Parathyroid adenoma (tissue), 2 donors: ENCODE data around the gene UHRF1.
"Not testable (repeated sequence)": the region's sequence is repeated elsewhere in the genome, so short reads cannot be mapped to it uniquely, and the experiment has no call there.

Experiments
- H2AFZ ChIP-seq: fragments of 300-600 bp; sonication (generic); one replicate; pipeline ENCODE4 v1.7.0; 2017; ENCODE audit warnings: antibody characterized with exemption, mild to moderate bottlenecking
- H3K27ac ChIP-seq: fragments of 300-600 bp; sonication (generic); one replicate; pipeline ENCODE4 v1.7.0; 2017
- H3K27me3 ChIP-seq: fragments of 300-600 bp; sonication (generic); one replicate; pipeline ENCODE4 v1.7.0; 2017; ENCODE audit warnings: low read length; ENCODE audit not compliant: control insufficient read depth, insufficient read depth
- H3K36me3 ChIP-seq: fragments of 300-600 bp; sonication (generic); one replicate; pipeline ENCODE4 v1.7.0; 2017; ENCODE audit warnings: low read length; ENCODE audit not compliant: control insufficient read depth, insufficient read depth
- H3K4me1 ChIP-seq: fragments of 300-600 bp; sonication (generic); one replicate; pipeline ENCODE4 v1.7.0; 2017; ENCODE audit warnings: control low read depth
- H3K4me2 ChIP-seq: fragments of 300-600 bp; sonication (generic); one replicate; pipeline ENCODE4 v1.7.0; 2017; ENCODE audit warnings: low read length
- H3K4me3 ChIP-seq: fragments of 300-600 bp; sonication (generic); one replicate; pipeline ENCODE4 v1.7.0; 2017; ENCODE audit warnings: low read depth, low read length
- H3K79me2 ChIP-seq: fragments of 300-600 bp; sonication (generic); one replicate; pipeline ENCODE4 v1.7.0; 2017; ENCODE audit warnings: control low read depth
- H3K9ac ChIP-seq: fragments of 300-600 bp; sonication (generic); one replicate; pipeline ENCODE4 v1.7.0; 2017; ENCODE audit warnings: mild to moderate bottlenecking
- H3K9me3 ChIP-seq: fragments of 300-600 bp; sonication (generic); one replicate; pipeline ENCODE4 v1.7.0; 2017; ENCODE audit warnings: low read length; ENCODE audit not compliant: control insufficient read depth
- TF ChIP-seq, protein P1 (sequence below): fragments of 300-600 bp; sonication (generic); IDR thresholded peaks from one replicate; pipeline ENCODE4 v1.7.0; 2017; ENCODE audit warnings: antibody characterized with exemption, mild to moderate bottlenecking
- donor health status: primary hyperparathyroidism.

The UHRF1 gene

DNA sequence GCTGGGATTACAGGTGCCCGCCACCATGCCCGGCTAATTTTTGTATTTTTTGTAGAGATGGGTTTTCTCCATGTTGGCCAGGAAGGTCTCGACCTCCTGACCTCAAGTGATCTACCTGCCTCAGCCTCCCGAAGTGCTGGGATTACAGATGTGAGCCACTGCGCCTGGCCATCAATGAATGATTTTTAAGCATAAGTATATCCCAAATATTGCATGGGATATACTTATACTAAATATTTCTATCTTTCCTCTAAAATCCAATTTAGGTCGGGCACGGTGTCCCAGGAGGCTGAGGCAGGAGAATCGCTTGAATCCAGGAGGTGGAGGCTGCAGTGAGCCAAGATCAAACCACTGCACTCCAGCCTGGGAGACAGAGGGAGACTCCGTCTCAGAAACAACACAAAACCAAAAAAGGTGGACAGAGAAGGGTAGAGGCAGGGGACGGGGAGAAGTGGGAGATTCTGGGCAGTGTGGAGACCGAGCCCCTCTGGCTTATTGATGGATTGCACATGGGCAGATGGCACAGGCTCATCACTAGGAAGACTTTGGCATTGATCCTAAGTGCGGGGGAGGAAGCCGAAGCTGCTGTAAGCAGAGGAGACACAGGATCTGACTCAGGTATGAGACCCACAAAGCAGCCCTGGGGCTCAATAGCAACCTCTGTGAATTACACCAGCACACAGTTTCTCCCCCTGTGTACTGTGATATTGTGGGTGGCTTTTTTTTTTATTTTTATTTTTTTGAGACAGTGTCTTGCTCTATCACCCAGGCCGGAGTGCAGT lies 20.1 kb upstream of the UHRF1 start:
- H3K4me1 ChIP-seq: no peaks in the 10 kb centered on the region
- H3K36me3 ChIP-seq: no peaks in the 10 kb centered on the region
- H3K79me2 ChIP-seq: no peaks in the 10 kb centered on the region
- H3K9me3 ChIP-seq: no peaks in the 10 kb centered on the region
- H3K4me2 ChIP-seq: no peak overlapping the region
- no peak overlapping the region for H3K4me3 ChIP-seq
- no peak overlapping the region for H3K9ac ChIP-seq
- H3K27ac ChIP-seq: no peak overlapping the region
- TF ChIP-seq, protein P1, sequence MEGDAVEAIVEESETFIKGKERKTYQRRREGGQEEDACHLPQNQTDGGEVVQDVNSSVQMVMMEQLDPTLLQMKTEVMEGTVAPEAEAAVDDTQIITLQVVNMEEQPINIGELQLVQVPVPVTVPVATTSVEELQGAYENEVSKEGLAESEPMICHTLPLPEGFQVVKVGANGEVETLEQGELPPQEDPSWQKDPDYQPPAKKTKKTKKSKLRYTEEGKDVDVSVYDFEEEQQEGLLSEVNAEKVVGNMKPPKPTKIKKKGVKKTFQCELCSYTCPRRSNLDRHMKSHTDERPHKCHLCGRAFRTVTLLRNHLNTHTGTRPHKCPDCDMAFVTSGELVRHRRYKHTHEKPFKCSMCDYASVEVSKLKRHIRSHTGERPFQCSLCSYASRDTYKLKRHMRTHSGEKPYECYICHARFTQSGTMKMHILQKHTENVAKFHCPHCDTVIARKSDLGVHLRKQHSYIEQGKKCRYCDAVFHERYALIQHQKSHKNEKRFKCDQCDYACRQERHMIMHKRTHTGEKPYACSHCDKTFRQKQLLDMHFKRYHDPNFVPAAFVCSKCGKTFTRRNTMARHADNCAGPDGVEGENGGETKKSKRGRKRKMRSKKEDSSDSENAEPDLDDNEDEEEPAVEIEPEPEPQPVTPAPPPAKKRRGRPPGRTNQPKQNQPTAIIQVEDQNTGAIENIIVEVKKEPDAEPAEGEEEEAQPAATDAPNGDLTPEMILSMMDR: no peak
- no peak overlapping the region for H2AFZ ChIP-seq
- H3K27me3 ChIP-seq: no peaks in the 10 kb centered on the region

DNA sequence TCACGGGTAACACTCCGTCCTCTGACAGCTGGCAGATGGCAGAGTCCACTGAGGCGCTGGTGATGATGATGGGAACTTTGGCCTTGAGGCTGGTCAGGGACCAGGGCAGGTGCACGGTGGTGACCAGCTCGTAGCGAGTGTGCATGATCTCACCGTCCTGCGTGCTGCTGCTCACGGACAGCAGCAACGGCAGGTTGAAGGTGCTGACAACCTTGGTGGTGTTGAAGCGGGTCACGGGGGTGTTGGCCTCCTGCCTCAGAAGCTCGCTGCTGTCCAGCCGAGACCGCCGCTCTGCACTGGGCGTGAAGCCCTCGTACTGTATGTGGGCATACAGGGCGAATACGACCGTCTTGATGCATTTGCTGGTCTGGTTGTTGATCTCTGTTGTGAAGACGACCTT lies 18.2 kb upstream of the UHRF1 start:
- no peaks in the 10 kb centered on the region for H3K4me1 ChIP-seq
- H2AFZ ChIP-seq: no peak overlapping the region
- H3K4me2 ChIP-seq: no peak overlapping the region
- TF ChIP-seq, protein P1: no peak
- H3K27me3 ChIP-seq: no peaks in the 10 kb centered on the region
- no peaks in the 10 kb centered on the region for H3K36me3 ChIP-seq
- H3K4me3 ChIP-seq: no peak overlapping the region
- H3K9me3 ChIP-seq: no peaks in the 10 kb centered on the region
- no peak overlapping the region for H3K27ac ChIP-seq
- H3K79me2 ChIP-seq: no peaks in the 10 kb centered on the region
- H3K9ac ChIP-seq: no peak overlapping the region

DNA sequence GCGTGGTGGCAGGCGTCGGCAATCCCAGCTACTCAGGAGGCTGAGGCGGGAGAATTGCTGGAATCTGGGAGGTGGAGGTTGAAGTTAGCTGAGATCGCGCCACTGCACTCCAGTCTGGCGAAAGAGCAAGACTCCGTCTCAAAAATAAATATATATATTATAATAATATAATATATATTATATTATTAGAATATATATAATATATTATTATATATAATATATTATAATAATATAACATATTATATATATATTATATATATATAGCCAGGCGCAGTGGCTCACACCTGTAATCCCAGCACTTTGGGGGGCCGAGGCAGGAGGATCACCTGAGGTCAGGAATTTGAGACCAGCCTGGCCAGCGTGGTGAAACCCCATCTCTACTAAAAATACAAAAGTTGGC lies 16.3 kb upstream of the UHRF1 start:
- not testable (repeated sequence) for H3K36me3 ChIP-seq, H3K4me1 ChIP-seq, H3K9me3 ChIP-seq, H3K4me2 ChIP-seq, H2AFZ ChIP-seq, H3K79me2 ChIP-seq, H3K27me3 ChIP-seq, H3K27ac ChIP-seq, H3K4me3 ChIP-seq, H3K9ac ChIP-seq

DNA sequence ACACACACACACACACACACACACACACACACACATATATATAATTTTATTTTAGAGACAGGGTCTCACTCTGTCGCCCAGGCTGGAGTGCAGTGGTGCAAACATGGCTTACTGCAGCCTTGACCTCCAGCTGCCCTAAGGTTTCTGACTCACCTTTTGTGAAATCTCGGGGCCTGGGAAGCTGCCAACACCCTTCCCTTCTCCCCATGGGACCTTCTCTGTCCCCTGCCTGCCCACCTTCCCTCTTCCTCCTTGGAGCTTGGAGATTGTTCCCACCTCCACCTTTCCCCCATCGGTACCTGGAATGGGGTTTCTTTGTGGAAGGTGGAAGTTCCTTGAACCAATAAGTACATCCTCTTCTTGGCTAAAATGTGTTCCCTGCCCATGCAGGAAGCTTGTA lies 12.9 kb upstream of the UHRF1 start:
- TF ChIP-seq, protein P1: no peak
- H3K27me3 ChIP-seq: no peaks in the 10 kb centered on the region
- H3K4me3 ChIP-seq: no peak overlapping the region
- H3K9me3 ChIP-seq: no peaks in the 10 kb centered on the region
- H2AFZ ChIP-seq: no peak overlapping the region
- H3K27ac ChIP-seq: no peak overlapping the region
- no peaks in the 10 kb centered on the region for H3K79me2 ChIP-seq
- H3K36me3 ChIP-seq: no peaks in the 10 kb centered on the region
- H3K4me1 ChIP-seq: no peaks in the 10 kb centered on the region
- no peak overlapping the region for H3K9ac ChIP-seq
- H3K4me2 ChIP-seq: no peak overlapping the region

DNA sequence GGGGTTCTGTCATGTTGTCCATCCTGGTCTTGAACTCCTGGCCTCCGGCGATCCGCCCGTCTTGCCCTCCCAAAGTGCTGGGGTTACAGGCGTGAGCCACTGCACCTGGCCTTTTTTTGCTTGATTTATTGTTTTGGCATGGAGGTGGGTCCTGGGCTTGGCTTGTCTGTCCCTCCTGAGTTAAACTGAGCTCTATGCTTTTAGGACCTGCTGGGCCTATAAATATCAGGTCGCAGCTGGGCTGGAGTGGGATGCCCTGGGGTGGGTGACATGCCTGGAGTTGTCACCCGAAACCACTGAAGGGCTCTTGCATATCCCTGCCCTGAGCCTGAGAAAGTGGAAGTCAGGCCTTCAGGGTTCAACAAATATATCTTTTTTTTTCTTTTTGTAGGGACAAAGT lies 12.2 kb upstream of the UHRF1 start:
- H3K27me3 ChIP-seq: no peaks in the 10 kb centered on the region
- H2AFZ ChIP-seq: no peak overlapping the region
- H3K4me3 ChIP-seq: no peak overlapping the region
- H3K79me2 ChIP-seq: no peaks in the 10 kb centered on the region
- no peak overlapping the region for H3K27ac ChIP-seq
- TF ChIP-seq, protein P1: no peak
- H3K4me2 ChIP-seq: no peak overlapping the region
- H3K4me1 ChIP-seq: no peaks in the 10 kb centered on the region
- H3K9ac ChIP-seq: no peak overlapping the region
- no peaks in the 10 kb centered on the region for H3K9me3 ChIP-seq
- H3K36me3 ChIP-seq: no peaks in the 10 kb centered on the region

DNA sequence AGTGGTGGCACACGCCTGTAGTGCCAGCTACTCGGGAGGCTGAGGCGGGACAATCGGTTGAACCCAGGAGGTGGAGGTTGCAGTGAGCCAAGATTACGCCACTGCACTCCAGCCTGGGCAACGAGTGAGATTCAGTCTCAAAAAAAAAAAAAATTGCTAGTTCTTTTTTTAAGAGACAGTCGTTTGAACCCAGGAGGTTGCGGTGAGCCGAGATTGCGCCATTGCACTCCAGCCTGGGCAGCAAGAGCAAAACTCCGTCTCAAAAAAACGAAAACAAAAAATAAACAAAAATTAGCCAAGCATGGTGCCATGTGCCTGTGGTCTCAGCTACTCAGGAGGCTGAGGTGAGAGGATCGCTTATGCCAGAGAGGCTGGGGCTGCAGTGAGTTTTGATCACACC lies 8.4 kb upstream of the UHRF1 start:
- not testable (repeated sequence) for H2AFZ ChIP-seq, H3K4me1 ChIP-seq, H3K27me3 ChIP-seq, H3K9me3 ChIP-seq, H3K36me3 ChIP-seq, H3K27ac ChIP-seq, H3K79me2 ChIP-seq, H3K4me3 ChIP-seq, H3K4me2 ChIP-seq, H3K9ac ChIP-seq
